ENCODE results near the gene ATPAF2.
A peak's percentile ranks its signal among the peaks of the same experiment; 100 is the strongest.

Gene ATPAF2

GRCh38 chr17:17985555-17985954 lies 53.4 kb downstream of the ATPAF2 start:
- DNase-seq (ENCODE audit: low read depth), result no peak

- DNase-seq (ENCODE audit: low read depth), result no peak
Measured at GRCh38 chr17:17985153-17985552, 53.8 kb downstream of the ATPAF2 start.

GRCh38 chr17:17983776-17984175 lies 55.2 kb downstream of the ATPAF2 start:
- DNase-seq (ENCODE audit: low read depth), result no peak

GRCh38 chr17:17983376-17983775 lies 55.6 kb downstream of the ATPAF2 start:
- no peak for DNase-seq (ENCODE audit: low read depth)

GRCh38 chr17:17982801-17983200 lies 56.2 kb downstream of the ATPAF2 start:
- DNase-seq (ENCODE audit: low read depth), result no peak

GRCh38 chr17:17981330-17981729 lies 57.6 kb downstream of the ATPAF2 start:
- no peak for DNase-seq (ENCODE audit: low read depth)

- no peak for DNase-seq (ENCODE audit: low read depth)
Measured at GRCh38 chr17:17979778-17980177, 59.2 kb downstream of the ATPAF2 start.

- no peak for DNase-seq (ENCODE audit: low read depth)
Measured at GRCh38 chr17:17978481-17979424, 60.2 kb downstream of the ATPAF2 start.

GRCh38 chr17:17976931-17977570 lies 61.9 kb downstream of the ATPAF2 start:
- no peak for DNase-seq (ENCODE audit: low read depth)

- no peak for DNase-seq (ENCODE audit: low read depth)
Measured at GRCh38 chr17:17975436-17975835, 63.5 kb downstream of the ATPAF2 start.

- DNase-seq (ENCODE audit: low read depth), result no peak
Measured at GRCh38 chr17:17972952-17973254, 66.1 kb downstream of the ATPAF2 start.

- DNase-seq (ENCODE audit: low read depth), result peak; percentile 100
Measured at GRCh38 chr17:17972126-17972951, 66.6 kb downstream of the ATPAF2 start, which contains the start of the genes DRC3 and TOM1L2. TSS of gene DRC3 (plus strand) at chr17:17972862. CDS start at chr17:17977599, 4,737 bp downstream. TSS of gene TOM1L2 (minus strand) at chr17:17972400. CDS start at chr17:17972313, 87 bp downstream.

GRCh38 chr17:17971431-17972125 lies 67.4 kb downstream of the ATPAF2 start:
- no peak for DNase-seq (ENCODE audit: low read depth)

GRCh38 chr17:17970699-17971430 lies 68.1 kb downstream of the ATPAF2 start:
- DNase-seq (ENCODE audit: low read depth), result no peak
